DND-41 (cell line): ENCODE measurements around the gene LGALS7.

ENCODE experiments used
- EZH2 ChIP-seq: IDR thresholded peaks from 3 replicates; pipeline ENCODE4 v1.6.1; 2012; ENCODE audit warnings: borderline replicate concordance, low read depth, mild to moderate bottlenecking, moderate library complexity, low read length, inconsistent platforms; ENCODE audit not compliant: severe bottlenecking
- TF ChIP-seq, protein P1 (sequence below): IDR thresholded peaks from 2 replicates; pipeline ENCODE4 v1.5.1; 2012; ENCODE audit warnings: borderline replicate concordance, low read length, moderate library complexity, mild to moderate bottlenecking; ENCODE audit not compliant: poor library complexity, severe bottlenecking; ENCODE audit errors: extremely low read depth

DNA sequence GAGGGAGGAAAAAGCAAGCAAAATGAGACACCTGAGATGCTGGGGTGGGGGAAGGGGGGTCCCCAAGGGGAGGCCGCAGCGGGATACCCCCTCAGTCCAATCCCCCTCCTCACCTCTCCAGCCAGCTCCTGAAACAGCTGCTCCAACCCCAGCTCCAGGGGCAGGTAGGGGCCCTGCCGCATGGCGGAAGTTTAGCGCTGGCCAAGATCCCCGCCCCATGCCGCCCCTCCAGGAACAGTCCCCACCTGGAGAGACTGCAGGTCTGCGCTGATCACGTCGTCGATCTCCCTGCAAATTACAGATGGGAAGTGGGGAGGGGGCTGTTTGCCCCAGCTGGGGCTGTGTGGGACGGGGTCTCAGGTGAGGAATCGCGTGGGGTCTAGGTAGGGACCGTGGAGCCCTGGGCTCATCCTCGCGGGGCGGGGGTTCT lies 38.0 kb downstream of the LGALS7 start:
- TF ChIP-seq, protein P1, sequence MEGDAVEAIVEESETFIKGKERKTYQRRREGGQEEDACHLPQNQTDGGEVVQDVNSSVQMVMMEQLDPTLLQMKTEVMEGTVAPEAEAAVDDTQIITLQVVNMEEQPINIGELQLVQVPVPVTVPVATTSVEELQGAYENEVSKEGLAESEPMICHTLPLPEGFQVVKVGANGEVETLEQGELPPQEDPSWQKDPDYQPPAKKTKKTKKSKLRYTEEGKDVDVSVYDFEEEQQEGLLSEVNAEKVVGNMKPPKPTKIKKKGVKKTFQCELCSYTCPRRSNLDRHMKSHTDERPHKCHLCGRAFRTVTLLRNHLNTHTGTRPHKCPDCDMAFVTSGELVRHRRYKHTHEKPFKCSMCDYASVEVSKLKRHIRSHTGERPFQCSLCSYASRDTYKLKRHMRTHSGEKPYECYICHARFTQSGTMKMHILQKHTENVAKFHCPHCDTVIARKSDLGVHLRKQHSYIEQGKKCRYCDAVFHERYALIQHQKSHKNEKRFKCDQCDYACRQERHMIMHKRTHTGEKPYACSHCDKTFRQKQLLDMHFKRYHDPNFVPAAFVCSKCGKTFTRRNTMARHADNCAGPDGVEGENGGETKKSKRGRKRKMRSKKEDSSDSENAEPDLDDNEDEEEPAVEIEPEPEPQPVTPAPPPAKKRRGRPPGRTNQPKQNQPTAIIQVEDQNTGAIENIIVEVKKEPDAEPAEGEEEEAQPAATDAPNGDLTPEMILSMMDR, result no peak
- no peak for TF ChIP-seq EZH2
